A549 (cell line): Measurements from ENCODE around the gene PCDH1.

Experiments used
- CEBPB ChIP-seq, 2 experiments: fragments of >200 bp in 1 of 2; sonication (Bioruptor Twin) in 1 of 2; formaldehyde crosslinking in 1 of 2; IDR thresholded peaks; 2 replicates each; pipeline ENCODE4 v1.6.1; 2012 to 2016
- GATA3 ChIP-seq: IDR thresholded peaks from 2 replicates; pipeline ENCODE4 v1.6.1; 2012; ENCODE audit warnings: borderline replicate concordance
- JUNB ChIP-seq: fragments of >200 bp; sonication (Bioruptor Twin); formaldehyde crosslinking; IDR thresholded peaks from 2 replicates; pipeline ENCODE4 v1.6.1; 2016
- KDM1A ChIP-seq: fragments of 200-600 bp; sonication (generic); IDR thresholded peaks from 2 replicates; pipeline ENCODE4 v1.6.1; 2016; ENCODE audit warnings: low read depth, mild to moderate bottlenecking
- MYC ChIP-seq: IDR thresholded peaks from 2 replicates; pipeline ENCODE4 v1.6.1; 2012; ENCODE audit warnings: mild to moderate bottlenecking, inconsistent platforms, low read length, improper control_type of control experiment, borderline replicate concordance
- POLR2A ChIP-seq: IDR thresholded peaks from 2 replicates; pipeline ENCODE4 v1.6.1; 2012; ENCODE audit warnings: mild to moderate bottlenecking, low read length
- RAD21 ChIP-seq, 2 experiments: fragments of >200 bp in 1 of 2; sonication (Bioruptor Twin) in 1 of 2; formaldehyde crosslinking in 1 of 2; IDR thresholded peaks in 1 of 2; conservative IDR thresholded peaks in 1 of 2; 2 replicates in 1 of 2; 3 replicates in 1 of 2; pipeline ENCODE4 v1.6.1; 2012 to 2018; ENCODE audit warnings: inconsistent platforms in 1 of 2
- RCOR1 ChIP-seq: fragments of 150-350 bp; IDR thresholded peaks from 2 replicates; pipeline ENCODE4 v1.6.1; 2014; ENCODE audit warnings: antibody characterized with exemption, low read length, low read depth
- RNF2 ChIP-seq: fragments of 200-600 bp; sonication (generic); IDR thresholded peaks from 2 replicates; pipeline ENCODE4 v1.6.1; 2016; ENCODE audit warnings: low read depth, mild to moderate bottlenecking, antibody characterized with exemption, moderate library complexity, borderline replicate concordance
- ZC3H11A ChIP-seq: fragments of 450-650 bp; IDR thresholded peaks from 2 replicates; pipeline ENCODE4 v1.6.1; 2014; ENCODE audit warnings: antibody characterized with exemption, mild to moderate bottlenecking
- TF ChIP-seq, protein P1 (sequence below): fragments of >200 bp; sonication (Bioruptor Twin); formaldehyde crosslinking; IDR thresholded peaks from 3 replicates; pipeline ENCODE4 v1.5.1; 2016
- TF ChIP-seq, protein P2 (sequence below): IDR thresholded peaks from 2 replicates; pipeline ENCODE4 v1.6.1; 2012

DNA sequence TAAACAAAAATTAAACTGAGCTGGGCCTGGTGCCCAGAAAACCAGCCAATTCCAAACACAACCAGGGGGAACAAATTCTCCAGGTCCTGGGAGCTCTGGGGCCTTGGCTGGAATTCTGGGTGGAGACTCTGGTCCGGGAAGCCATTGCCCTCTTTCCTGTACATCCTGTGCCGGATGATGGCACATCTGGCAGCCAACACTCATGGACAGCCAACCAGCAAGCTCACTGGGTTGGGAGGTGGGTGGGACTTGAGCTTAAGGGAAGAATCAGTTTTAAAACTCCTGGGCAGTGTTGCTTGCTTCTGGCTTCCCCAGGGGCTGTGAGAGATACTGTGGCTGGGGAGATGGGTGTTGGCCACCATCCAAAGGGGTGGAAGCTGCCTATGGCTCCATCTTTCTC lies 56.1 kb downstream of the PCDH1 start:
- TF ChIP-seq, protein P1, sequence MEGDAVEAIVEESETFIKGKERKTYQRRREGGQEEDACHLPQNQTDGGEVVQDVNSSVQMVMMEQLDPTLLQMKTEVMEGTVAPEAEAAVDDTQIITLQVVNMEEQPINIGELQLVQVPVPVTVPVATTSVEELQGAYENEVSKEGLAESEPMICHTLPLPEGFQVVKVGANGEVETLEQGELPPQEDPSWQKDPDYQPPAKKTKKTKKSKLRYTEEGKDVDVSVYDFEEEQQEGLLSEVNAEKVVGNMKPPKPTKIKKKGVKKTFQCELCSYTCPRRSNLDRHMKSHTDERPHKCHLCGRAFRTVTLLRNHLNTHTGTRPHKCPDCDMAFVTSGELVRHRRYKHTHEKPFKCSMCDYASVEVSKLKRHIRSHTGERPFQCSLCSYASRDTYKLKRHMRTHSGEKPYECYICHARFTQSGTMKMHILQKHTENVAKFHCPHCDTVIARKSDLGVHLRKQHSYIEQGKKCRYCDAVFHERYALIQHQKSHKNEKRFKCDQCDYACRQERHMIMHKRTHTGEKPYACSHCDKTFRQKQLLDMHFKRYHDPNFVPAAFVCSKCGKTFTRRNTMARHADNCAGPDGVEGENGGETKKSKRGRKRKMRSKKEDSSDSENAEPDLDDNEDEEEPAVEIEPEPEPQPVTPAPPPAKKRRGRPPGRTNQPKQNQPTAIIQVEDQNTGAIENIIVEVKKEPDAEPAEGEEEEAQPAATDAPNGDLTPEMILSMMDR: no peak
- TF ChIP-seq RAD21 (conservative IDR thresholded peaks at IDR 0.05 in 1 of 2, IDR thresholded peaks at IDR 0.05 in 1 of 2) (no peak), RCOR1 (no peak), KDM1A (no peak), JUNB (no peak), CEBPB (IDR thresholded peaks at IDR 0.05) (no peak), POLR2A (no peak), RNF2 (no peak), ZC3H11A (no peak), MYC (no peak), GATA3 (no peak)
- TF ChIP-seq, protein P2, sequence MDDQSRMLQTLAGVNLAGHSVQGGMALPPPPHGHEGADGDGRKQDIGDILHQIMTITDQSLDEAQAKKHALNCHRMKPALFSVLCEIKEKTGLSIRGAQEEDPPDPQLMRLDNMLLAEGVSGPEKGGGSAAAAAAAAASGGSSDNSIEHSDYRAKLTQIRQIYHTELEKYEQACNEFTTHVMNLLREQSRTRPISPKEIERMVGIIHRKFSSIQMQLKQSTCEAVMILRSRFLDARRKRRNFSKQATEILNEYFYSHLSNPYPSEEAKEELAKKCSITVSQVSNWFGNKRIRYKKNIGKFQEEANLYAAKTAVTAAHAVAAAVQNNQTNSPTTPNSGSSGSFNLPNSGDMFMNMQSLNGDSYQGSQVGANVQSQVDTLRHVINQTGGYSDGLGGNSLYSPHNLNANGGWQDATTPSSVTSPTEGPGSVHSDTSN: no peak
